NCI-H226 (cell line): ENCODE data around the gene CNPPD1.

Source experiments
- DNase-seq: peaks from one replicate; pipeline ENCODE4 v3.0.0-alpha.2; 2015

CNPPD1 gene

GRCh38 chr2:219158025-219158424, 18.7 kb downstream of the CNPPD1 start:
- DNase-seq = no peak

GRCh38 chr2:219157396-219157795, 19.3 kb downstream of the CNPPD1 start:
- DNase-seq = no peak

- DNase-seq = peak; percentile 37
Measured at GRCh38 chr2:219155054-219155644, 21.6 kb downstream of the CNPPD1 start.

GRCh38 chr2:219149667-219150066, 27.1 kb downstream of the CNPPD1 start:
- no peak for DNase-seq

- DNase-seq = no peak
Measured at GRCh38 chr2:219142329-219142728, 34.4 kb downstream of the CNPPD1 start.

GRCh38 chr2:219140722-219141121, 36.0 kb downstream of the CNPPD1 start:
- DNase-seq = no peak

- no peak for DNase-seq
Measured at GRCh38 chr2:219133976-219134375, 42.7 kb downstream of the CNPPD1 start.

- no peak for DNase-seq
Measured at GRCh38 chr2:219131744-219132143, 45.0 kb downstream of the CNPPD1 start.

GRCh38 chr2:219131327-219131726, 45.4 kb downstream of the CNPPD1 start:
- no peak for DNase-seq

- DNase-seq = no peak
Measured at GRCh38 chr2:219129589-219129988, 47.1 kb downstream of the CNPPD1 start.

- no peak for DNase-seq
Measured at GRCh38 chr2:219128396-219128795, 48.3 kb downstream of the CNPPD1 start.

GRCh38 chr2:219127037-219127635, 49.6 kb downstream of the CNPPD1 start:
- no peak for DNase-seq

- no peak for DNase-seq
Measured at GRCh38 chr2:219126555-219126954, 50.2 kb downstream of the CNPPD1 start.

GRCh38 chr2:219125886-219126270, 50.8 kb downstream of the CNPPD1 start:
- DNase-seq = no peak

GRCh38 chr2:219125225-219125885, 51.4 kb downstream of the CNPPD1 start:
- no peak for DNase-seq

- peak; percentile 16 for DNase-seq
Measured at GRCh38 chr2:219124381-219125110, 52.2 kb downstream of the CNPPD1 start.

- no peak for DNase-seq
Measured at GRCh38 chr2:219123356-219124135, 53.2 kb downstream of the CNPPD1 start.

- no peak for DNase-seq
Measured at GRCh38 chr2:219122202-219122980, 54.3 kb downstream of the CNPPD1 start.
